ENCODE data around the gene HAUS3.

GRCh38 chr4:2287594-2287915, 45.6 kb upstream of the HAUS3 start:
- TF ChIP-seq ZNF331 (CRISPR knock-in tag; IDR thresholded peaks at IDR 0.05; ENCODE audit: low read depth) (no peak), CTCF (conservative IDR thresholded peaks at IDR 0.05; ENCODE audit: low read depth in 2 of 2) (no peak), EZH2 (IDR thresholded peaks at IDR 0.05; ENCODE audit: low read depth, unreplicated experiment) (no peak)
